Muscle layer of colon (tissue), 2 donors: ENCODE results near the gene PCDH9.

Source experiments
- H3K27ac ChIP-seq: one replicate; pipeline ENCODE4 v1.7.0; 2013; ENCODE audit warnings: low read depth, mild to moderate bottlenecking, low read length, moderate library complexity
- H3K27me3 ChIP-seq, 2 donors: one replicate each; pipeline ENCODE4 v1.7.0; 2013; ENCODE audit warnings: low read length in 2 of 2, mild to moderate bottlenecking in 2 of 2; ENCODE audit not compliant: insufficient read depth in 2 of 2, control insufficient read depth in 1 of 2
- H3K36me3 ChIP-seq: one replicate; pipeline ENCODE4 v1.7.0; 2013; ENCODE audit warnings: mild to moderate bottlenecking, low read length; ENCODE audit not compliant: insufficient read depth
- H3K4me1 ChIP-seq: one replicate; pipeline ENCODE4 v1.7.0; 2013; ENCODE audit warnings: mild to moderate bottlenecking, low read length; ENCODE audit not compliant: insufficient read depth
- H3K4me3 ChIP-seq, 2 donors: one replicate each; pipeline ENCODE4 v1.7.0; 2013; ENCODE audit warnings: low read length in 2 of 2, low read depth in 1 of 2, mild to moderate bottlenecking in 1 of 2, moderate library complexity in 1 of 2
- H3K9ac ChIP-seq: one replicate; pipeline ENCODE4 v1.7.0; 2013; ENCODE audit warnings: low read length
- H3K9me3 ChIP-seq: one replicate; pipeline ENCODE4 v1.7.0; 2013; ENCODE audit warnings: mild to moderate bottlenecking, low read length
- donor health status: abdominal sarcoma.
- donor health status: Adenocarcinoma of cecum.

The PCDH9 gene

DNA sequence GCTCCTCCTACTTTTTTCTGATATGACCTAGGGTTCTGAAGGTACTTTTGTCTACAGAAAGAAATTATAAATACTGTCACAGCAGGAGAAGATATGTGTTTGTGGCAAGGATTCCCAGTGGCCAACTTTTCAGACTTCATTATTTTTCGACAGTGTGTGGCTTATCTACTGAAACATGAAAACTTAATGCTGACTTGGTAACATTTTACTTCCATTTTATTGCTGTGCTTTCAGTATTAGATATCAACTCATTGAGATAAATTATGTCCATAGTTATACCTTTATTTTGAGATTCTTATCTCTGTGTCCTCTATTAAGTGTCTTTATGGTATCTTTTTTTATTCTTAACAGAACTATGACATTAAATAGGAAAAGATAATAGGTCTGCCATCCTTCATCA is 700.0 kb downstream of the PCDH9 start:
- Histone ChIP-seq H3K9ac (no peak overlapping the region), H3K4me1 (no peaks in the 10 kb centered on the region), H3K27me3 (no peaks in the 10 kb centered on the region), H3K36me3 (no peaks in the 10 kb centered on the region), H3K4me3 (no peak overlapping the region), H3K27ac (no peak overlapping the region), H3K9me3 (no peaks in the 10 kb centered on the region)

DNA sequence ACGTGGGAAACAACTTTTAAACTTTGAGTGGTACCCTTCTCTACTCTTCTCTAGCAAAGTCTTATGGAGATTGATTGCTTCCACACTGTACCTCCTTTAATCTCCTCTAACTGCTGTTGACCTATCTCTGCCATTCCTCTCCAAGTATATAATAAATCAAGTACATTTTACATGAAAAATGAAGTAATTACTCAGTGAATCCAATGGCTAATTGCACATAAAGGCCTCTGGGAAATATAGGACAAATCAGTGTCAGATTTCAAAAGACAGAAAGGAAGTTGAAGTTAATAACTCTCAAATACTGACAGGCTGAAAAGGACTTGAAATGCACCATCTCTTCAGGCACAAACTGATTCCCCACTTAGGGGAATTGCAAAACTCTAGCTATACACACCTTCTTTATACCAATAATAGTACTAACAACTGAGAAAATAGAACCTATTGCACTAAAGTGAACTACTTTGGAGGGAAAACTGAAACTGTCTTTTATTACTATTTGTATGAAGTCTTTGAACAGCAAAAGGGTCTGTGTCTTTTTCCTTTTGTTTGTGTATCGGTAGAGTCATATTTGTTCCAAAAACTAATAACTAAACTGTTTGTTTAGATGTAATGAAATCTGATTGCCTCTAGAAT is 701.1 kb downstream of the PCDH9 start:
- Histone ChIP-seq H3K4me3 (no peak overlapping the region), H3K27ac (no peak overlapping the region), H3K27me3 (no peaks in the 10 kb centered on the region), H3K9ac (no peak overlapping the region), H3K4me1 (no peaks in the 10 kb centered on the region), H3K9me3 (no peaks in the 10 kb centered on the region), H3K36me3 (no peaks in the 10 kb centered on the region)

GRCh38 chr13:66528180-66528579 is 702.0 kb downstream of the PCDH9 start:
- Histone ChIP-seq H3K27me3 (no peaks in the 10 kb centered on the region), H3K27ac (no peak overlapping the region), H3K4me3 (no peak overlapping the region), H3K4me1 (no peaks in the 10 kb centered on the region), H3K36me3 (no peaks in the 10 kb centered on the region), H3K9me3 (no peaks in the 10 kb centered on the region), H3K9ac (no peak overlapping the region)

- no peaks in the 10 kb centered on the region for H3K27me3 ChIP-seq
- no peak overlapping the region for H3K4me3 ChIP-seq
- no peak overlapping the region for H3K27ac ChIP-seq
- no peaks in the 10 kb centered on the region for H3K9me3 ChIP-seq
- no peak overlapping the region for H3K9ac ChIP-seq
- no peaks in the 10 kb centered on the region for H3K36me3 ChIP-seq
- no peaks in the 10 kb centered on the region for H3K4me1 ChIP-seq
Measured at GRCh38 chr13:66520511-66521355, 709.4 kb downstream of the PCDH9 start.

GRCh38 chr13:66519259-66519658 is 710.9 kb downstream of the PCDH9 start:
- no peak overlapping the region for H3K27ac ChIP-seq
- no peak overlapping the region for H3K4me3 ChIP-seq
- H3K9ac ChIP-seq, result no peak overlapping the region
- H3K9me3 ChIP-seq, result no peaks in the 10 kb centered on the region
- H3K36me3 ChIP-seq, result no peaks in the 10 kb centered on the region
- H3K27me3 ChIP-seq, result no peaks in the 10 kb centered on the region
- H3K4me1 ChIP-seq, result no peaks in the 10 kb centered on the region

DNA sequence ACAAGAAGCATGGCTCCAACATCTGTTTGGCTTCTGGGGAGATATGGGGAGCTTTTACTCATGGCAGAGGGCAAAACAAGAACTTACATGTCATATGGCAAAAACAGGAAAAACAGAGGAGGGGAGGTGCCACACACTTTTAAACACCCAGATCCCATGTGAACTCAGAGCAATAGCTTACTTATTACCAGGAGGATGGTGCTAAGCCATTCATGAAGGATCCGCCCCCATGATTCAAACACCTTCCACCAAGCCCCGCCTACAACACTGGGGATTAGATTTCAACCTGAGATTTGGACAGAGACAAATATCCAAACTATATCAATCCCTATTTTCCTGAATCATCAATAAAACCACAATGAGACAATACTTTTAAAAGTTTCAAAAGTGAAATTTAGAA is 712.1 kb downstream of the PCDH9 start:
- no peaks in the 10 kb centered on the region for H3K36me3 ChIP-seq
- H3K9ac ChIP-seq, result no peak overlapping the region
- no peaks in the 10 kb centered on the region for H3K9me3 ChIP-seq
- H3K27ac ChIP-seq, result no peak overlapping the region
- no peak overlapping the region for H3K4me3 ChIP-seq
- H3K27me3 ChIP-seq, result no peaks in the 10 kb centered on the region
- H3K4me1 ChIP-seq, result no peaks in the 10 kb centered on the region

DNA sequence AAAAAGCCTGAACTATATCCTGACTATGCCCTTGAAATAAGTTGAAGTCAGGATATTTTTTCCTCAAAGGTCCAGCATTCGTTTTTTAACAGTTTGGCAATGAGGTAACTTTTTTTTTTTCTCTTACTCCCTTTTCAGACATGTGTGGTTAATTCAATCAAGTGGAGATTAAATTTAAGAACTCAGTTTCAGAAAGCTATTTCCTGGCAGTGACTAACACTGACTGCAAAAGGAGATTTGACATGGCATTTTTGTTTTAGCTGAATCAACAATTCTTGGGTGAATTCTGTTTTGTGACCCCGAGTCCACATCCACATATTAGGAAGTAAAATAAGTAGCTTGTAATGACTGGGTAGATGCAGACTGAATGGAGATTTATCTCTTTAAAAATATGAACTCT is 716.4 kb downstream of the PCDH9 start:
- Histone ChIP-seq H3K27me3 (no peaks in the 10 kb centered on the region), H3K9ac (no peak overlapping the region), H3K27ac (no peak overlapping the region), H3K4me1 (no peaks in the 10 kb centered on the region), H3K9me3 (no peaks in the 10 kb centered on the region), H3K4me3 (no peak overlapping the region), H3K36me3 (no peaks in the 10 kb centered on the region)

DNA sequence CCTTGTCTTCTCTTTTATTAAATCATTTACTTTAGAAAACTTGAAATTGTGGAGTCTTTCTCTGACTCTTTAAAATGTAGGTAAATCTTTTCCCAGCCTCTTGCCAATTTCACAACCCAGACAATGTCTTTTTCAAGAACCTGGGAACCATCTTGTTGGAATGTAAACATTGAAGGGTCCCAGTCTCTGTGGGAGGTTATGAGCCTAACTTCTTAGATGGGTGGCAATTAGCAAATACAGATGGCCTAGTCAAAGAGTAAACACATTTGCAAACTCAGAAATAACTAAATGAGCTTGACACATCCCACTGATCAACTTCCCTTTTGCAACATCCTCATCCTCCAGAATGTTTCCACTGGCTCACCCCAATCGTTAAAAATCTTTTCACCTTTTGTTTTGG is 721.0 kb downstream of the PCDH9 start:
- Histone ChIP-seq H3K4me1 (no peaks in the 10 kb centered on the region), H3K4me3 (no peak overlapping the region), H3K27ac (no peak overlapping the region), H3K9me3 (no peaks in the 10 kb centered on the region), H3K9ac (no peak overlapping the region), H3K27me3 (no peaks in the 10 kb centered on the region), H3K36me3 (no peaks in the 10 kb centered on the region)

GRCh38 chr13:66508153-66508909 is 721.8 kb downstream of the PCDH9 start:
- H3K4me1 ChIP-seq, result no peaks in the 10 kb centered on the region
- H3K9ac ChIP-seq, result no peak overlapping the region
- no peak overlapping the region for H3K4me3 ChIP-seq
- no peaks in the 10 kb centered on the region for H3K9me3 ChIP-seq
- no peaks in the 10 kb centered on the region for H3K27me3 ChIP-seq
- no peak overlapping the region for H3K27ac ChIP-seq
- no peaks in the 10 kb centered on the region for H3K36me3 ChIP-seq

DNA sequence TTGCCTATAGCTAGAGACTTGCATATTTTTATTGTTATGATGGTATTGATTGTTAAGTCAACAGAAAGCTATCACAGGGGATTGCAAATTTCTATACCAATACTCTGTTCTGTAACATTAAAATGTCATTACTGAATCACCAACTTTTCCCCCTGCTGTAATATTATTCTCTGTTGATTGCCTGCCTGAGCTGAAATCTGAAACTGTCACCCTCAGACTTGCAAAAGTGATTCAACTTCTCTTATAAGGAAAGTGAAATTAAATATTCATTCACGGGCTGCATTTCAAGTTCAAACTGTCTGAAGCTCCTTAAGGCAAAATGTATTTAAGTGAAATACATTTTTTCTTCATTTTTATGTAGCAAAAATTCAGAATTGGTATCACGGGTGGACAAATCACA is 723.2 kb downstream of the PCDH9 start:
- Histone ChIP-seq H3K27me3 (no peaks in the 10 kb centered on the region), H3K9ac (no peak overlapping the region), H3K4me1 (no peaks in the 10 kb centered on the region), H3K27ac (no peak overlapping the region), H3K4me3 (no peak overlapping the region), H3K36me3 (no peaks in the 10 kb centered on the region), H3K9me3 (no peaks in the 10 kb centered on the region)

DNA sequence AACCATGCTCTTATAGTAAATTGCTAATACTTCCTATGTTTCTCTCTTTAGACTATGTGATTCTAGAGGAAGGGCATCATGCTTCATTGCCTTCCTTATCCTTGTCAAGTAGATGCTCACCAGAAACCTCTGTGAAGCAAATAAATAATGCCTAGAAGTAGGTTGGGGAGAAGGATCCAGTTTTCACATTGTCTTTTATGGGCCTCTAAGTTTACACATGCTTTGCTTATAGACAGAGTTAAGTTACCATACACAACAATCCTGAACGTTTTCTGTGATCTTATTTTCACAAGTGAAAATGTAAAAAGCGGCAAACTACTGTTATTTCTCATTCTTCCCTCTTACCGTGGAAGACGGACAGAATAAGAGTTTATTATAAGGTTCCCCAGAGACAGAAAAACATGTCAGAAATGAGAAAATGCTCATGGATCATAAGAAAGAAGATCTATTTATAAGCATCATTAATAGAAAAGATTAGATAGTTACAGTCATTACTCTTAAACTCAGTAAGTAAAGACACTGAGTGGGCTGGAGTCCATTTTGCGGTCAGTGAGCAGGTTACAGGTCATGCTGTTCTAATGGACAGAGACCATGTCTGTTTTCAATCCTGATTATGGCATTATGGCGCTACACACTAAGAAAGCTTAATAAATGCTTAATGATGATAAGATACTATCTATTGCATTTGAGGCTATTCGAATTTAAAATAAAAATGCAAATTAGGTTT is 723.9 kb downstream of the PCDH9 start:
- no peaks in the 10 kb centered on the region for H3K36me3 ChIP-seq
- H3K27me3 ChIP-seq, result no peaks in the 10 kb centered on the region
- H3K4me1 ChIP-seq, result no peaks in the 10 kb centered on the region
- no peaks in the 10 kb centered on the region for H3K9me3 ChIP-seq
- H3K27ac ChIP-seq, result no peak overlapping the region
- no peak overlapping the region for H3K4me3 ChIP-seq
- H3K9ac ChIP-seq, result no peak overlapping the region
